ENCODE measurements around the gene PDE4B.
"Not testable (repeated sequence)": the region's sequence is repeated elsewhere in the genome, so short reads cannot be mapped to it uniquely, and the experiment has no call there.

The PDE4B gene

DNA sequence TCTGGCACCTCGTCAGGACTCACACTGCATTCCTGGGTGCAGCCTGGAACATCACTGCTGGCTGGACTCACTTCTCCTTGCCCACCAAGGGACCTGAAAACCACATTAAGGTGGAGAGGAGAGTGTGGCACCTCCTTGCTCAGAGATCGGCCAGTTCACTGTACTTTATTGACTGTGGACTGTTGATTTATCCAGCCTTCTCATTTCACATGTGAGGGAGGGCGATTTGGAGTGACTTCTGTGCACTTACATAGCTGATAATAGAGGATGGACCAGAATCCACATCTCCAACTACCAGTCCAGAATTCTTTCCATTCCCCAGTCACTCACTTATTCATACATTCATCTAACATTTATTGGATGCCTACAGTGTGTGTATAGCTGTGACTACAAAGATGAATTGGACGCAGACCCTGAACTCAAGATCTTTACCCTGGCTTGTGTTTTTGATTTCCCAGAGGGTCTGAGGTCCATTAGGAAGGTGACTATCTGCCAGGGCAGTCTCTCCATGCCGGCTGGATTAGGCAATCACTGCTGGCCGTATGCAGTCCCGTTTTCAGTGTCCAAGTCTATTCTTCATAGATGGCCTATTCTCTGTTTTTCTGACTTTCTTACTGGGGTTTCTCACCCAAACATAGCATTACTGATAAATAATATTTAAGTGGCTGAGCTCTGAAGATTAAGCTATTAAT is 507.7 kb downstream of the PDE4B start:
- in situ Hi-C loops (cut with MboI; ENCODE audit: low sequenced_read_pairs), result no loop called here

DNA sequence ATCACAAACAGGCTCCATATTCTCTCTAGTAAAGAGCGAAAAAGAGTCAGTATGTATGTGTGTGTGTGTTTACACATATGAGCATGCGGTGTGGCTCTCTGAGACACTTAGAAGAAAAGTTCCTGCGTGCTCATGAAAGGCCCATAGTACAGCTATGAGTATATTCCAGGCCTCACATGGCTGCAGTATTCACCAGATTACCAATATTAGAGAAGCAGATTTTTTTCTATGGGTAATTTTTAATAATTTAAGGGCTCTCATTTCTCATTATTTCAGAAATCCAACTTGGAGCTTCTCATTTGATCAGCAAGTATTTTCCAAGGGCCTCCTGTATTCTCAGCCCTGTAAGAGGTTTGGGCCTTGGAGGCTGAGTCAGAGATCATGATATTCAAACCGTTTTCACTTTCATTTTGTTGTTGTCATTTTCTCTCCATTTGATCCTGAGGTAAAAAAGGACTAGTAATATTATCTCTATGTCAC is 508.3 kb downstream of the PDE4B start:
- in situ Hi-C loops (cut with MboI; ENCODE audit: low sequenced_read_pairs), result no loop called here

GRCh38 chr1:66302184-66302742 is 509.6 kb downstream of the PDE4B start:
- in situ Hi-C loops (cut with MboI; ENCODE audit: low sequenced_read_pairs), result no loop called here

DNA sequence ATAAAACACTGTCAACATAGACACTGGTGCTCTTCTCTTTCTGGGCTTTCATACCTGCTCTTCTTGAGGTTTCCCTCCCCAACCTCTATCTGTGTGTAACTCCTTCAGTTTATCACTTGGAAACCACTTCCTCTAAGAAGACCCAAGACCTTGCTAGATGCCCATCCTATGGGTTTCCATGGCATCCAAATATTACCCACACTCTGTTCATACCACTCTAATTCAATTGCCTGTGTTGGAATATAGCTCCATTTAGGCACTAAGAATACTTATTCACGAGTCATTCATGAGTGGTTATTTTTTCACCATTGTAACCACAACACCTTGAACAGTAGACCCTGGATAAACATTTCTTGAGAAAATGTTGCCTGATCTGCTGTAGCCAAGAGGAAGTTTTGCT is 510.1 kb downstream of the PDE4B start:
- in situ Hi-C loops (cut with MboI; ENCODE audit: low sequenced_read_pairs), result no loop called here

DNA sequence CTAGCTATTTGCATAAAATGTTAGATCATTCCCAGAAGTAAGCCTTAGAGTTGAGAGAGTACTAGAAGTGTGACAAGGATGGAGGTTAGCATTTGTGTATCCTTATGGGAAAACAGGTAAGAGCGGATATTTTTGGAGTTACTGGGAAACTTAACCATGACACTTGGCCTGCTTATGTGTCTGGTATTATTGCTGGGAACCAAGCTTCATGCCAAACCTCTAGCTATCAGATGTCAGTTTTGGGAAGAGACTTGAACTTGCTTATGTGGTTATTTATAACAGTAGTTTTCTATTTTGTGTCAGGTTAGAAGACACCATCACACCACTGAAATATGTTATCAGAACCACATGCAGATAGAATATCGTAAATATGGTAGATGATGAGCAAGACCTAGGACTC is 511.0 kb downstream of the PDE4B start:
- in situ Hi-C loops (cut with MboI; ENCODE audit: low sequenced_read_pairs), result no loop called here

DNA sequence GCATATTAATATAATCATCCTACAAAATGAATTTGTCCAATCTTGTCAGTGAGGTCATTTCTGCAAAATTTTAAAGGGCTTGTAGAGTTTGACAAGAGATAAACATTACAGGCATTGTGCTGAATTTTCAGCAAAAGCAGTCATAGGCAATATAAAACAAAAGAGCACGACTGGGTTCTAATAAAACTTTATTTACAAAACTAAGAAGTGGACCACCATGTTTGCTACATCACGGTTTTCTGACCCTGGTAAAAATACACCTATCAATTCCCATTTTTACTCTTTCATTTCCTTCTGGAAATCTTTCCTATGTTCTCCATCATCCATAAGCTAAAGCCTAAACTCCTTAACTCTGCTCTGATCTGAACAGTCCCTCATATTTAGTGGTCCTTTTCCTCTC is 511.4 kb downstream of the PDE4B start:
- in situ Hi-C loops (cut with MboI; ENCODE audit: low sequenced_read_pairs), result no loop called here

DNA sequence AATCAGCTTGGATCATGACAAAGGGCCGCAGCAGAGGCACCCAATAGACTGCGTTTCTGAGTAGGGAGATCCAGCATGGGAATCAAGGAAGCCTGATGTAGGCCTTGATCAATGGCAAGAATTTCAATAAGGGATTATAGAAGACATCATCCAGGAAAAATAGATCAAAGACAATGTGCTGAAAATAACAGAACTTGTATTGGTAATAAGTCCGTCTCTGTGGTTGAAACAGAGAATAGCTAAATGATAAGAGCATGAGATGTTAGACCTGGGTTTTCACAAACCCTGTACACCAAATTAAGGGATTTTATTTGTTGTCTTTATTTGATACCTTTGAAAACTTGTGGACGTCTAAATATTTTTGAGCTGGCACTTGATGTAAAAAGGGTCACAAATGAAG is 513.2 kb downstream of the PDE4B start:
- in situ Hi-C loops (cut with MboI; ENCODE audit: low sequenced_read_pairs), result no loop called here

DNA sequence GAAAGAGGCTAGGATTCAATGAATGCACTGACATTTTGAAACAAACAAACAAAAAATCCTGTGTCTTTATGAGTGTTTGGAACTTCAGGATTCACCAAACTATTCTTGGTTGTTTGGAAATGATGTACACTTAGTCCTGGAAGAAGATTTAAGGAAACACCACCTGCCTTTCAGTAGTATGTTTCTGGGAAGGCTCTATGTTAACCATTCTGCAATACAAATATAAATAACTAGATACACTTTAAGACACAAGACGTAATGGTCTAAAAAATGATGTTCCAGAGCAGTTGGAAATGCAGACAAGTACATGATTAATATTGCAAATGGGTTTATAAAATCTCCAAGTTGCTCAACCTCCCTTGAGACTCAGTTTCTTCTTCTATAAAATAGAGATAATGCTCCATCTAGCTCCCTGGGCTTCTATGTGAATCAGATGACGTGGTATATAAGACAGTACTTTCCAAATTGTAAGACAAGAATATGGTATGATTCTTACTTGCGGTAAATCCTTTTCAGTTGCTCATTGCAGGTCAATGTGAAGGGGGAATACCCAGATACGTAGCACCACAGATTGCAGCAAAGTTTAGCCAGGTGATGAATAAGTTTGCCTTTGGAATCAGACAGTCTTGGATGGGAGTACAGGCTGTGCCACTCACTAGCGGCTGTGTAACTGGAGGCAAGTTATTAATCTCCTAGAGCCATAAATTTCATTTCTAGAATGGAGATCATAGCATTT is 516.5 kb downstream of the PDE4B start:
- in situ Hi-C loops (cut with MboI; ENCODE audit: low sequenced_read_pairs), result no loop called here

DNA sequence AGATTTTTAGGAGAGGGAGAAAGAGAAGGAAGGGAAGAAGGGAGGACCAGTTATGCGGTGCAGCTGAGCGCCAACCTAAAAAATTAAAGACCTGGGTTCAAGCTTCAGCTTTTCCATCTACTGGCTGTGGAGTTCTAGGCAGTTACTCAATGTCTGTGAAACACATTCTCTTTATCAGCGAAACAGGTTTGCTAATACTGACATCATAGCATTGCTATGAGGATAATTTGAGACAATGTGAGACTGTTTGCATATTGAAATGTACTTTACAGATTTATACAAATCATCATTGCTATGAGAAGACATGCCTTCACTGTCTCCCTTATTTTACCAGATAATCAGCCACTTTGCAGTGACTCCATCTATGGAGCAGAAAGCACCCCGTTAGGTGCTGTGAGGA is 518.4 kb downstream of the PDE4B start:
- in situ Hi-C loops (cut with MboI; ENCODE audit: low sequenced_read_pairs), result no loop called here

DNA sequence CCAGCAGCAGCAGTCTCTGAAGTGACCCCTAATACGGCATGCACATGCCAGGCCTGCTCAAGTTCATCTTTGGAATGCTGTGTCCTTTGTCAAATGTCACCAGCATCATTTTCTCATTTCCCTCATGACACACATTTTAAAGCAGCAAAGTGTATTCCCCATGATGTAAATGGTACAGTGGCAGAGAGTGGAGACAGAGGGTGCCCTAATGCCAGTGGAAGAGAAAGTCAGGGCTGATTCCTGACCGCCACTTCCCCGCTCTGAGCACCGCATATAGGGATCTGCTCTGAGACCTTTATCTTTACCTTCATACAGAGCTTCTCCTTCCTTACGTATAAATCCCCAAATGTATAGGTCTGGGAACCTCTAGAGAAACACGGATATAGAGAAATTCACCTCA is 518.9 kb downstream of the PDE4B start:
- in situ Hi-C loops (cut with MboI; ENCODE audit: low sequenced_read_pairs), result no loop called here

DNA sequence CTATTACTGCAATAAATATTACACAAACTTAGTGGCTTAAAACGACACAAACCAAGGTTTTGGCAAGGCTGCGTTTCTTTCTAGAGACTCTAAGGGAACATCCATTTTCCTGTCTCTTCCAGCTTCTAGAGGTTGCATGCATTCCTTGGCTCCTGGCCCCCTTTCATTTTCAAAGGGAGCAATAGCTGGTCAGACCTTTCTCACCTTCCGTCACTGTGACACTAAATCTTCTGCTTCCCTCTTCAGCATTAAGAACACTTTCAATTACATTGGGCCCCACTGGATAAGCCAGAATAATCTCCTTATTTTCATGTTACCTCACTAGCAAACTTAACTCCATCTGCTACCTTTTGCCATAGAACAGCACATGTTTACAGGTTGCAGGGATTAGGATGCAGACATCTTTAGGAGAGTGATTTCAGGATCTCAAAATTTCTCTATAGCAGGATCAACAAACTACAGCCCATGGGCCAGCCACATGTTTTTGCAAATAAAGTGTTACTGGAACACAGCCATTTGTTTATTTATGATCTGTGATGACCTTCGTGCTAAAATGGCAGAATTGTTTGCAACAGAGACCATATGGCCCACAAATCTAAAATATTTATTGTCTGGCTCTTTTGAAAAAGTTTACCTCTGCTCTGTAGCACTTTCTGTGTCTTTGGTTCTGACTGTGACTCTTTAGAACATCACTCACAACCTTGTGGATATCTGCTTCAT is 519.7 kb downstream of the PDE4B start:
- in situ Hi-C loops (cut with MboI; ENCODE audit: low sequenced_read_pairs), result no loop called here

DNA sequence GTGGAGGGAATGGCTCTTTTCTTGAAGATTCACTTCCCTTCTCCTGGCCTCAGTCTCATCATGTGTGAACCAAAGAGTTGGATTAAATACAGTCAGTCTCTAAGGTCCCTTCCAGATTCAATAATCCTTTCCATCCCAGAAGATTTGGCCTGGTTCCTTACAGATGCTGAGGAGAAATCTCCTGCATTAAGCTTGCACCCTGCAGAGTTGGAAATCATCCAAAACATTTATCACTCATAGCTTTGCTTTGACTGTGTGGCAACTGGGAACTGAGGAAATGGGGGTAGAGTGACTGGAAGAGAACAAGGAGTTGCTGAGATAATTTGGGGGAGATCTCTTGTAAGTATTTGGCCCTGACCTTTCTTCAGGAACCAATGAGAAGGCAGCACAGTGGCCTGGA is 520.7 kb downstream of the PDE4B start:
- in situ Hi-C loops (cut with MboI; ENCODE audit: low sequenced_read_pairs), result no loop called here

DNA sequence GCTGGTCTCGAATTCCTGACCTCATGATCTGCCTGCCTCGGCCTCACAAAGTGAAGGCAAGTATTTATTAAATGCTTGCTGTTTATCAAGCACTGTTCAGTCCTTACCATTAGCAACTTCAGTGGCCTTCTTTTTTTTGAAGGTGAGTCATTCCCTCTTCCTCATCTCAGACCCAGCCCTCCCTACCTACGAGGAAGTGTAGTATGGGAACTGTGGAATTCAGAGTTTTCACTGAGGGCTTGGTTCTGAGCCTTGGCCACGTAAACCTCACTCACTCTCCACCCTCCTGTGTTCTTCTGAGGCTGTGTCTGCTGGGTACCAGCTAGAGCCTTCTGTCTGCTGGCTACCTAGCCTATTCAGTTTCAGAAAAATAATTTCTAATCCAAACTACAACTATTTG is 523.0 kb downstream of the PDE4B start:
- in situ Hi-C loops (cut with MboI; ENCODE audit: low sequenced_read_pairs), result no loop called here

- in situ Hi-C loops (cut with MboI; ENCODE audit: low sequenced_read_pairs), result no loop called here
Observed at GRCh38 chr1:66316464-66317247, 524.0 kb downstream of the PDE4B start.

GRCh38 chr1:66317248-66317515 is 524.5 kb downstream of the PDE4B start:
- in situ Hi-C loops (cut with MboI; ENCODE audit: low sequenced_read_pairs), result no loop called here

GRCh38 chr1:66320231-66320630 is 527.5 kb downstream of the PDE4B start:
- in situ Hi-C loops (cut with MboI; ENCODE audit: low sequenced_read_pairs), result no loop called here

DNA sequence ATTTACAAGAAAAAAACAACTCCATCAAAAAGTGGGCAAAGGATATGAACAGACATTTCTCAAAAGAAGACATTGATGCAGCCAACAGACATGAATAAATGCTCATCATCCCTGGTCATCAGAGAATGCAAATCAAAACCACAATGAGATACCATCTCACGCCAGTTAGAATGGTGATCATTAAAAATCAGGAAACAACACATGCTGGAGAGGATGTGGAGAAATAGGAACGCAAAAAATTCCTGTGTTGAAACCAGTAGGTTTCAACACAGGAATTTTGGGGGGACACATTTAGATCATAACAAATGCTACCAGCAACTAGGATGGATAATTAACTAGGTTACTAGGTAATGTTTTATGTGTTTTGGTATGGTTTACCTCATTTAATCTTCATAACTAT is 529.8 kb downstream of the PDE4B start:
- in situ Hi-C loops (cut with MboI; ENCODE audit: low sequenced_read_pairs), result not testable (repeated sequence)

GRCh38 chr1:66323958-66324625 is 531.4 kb downstream of the PDE4B start:
- in situ Hi-C loops (cut with MboI; ENCODE audit: low sequenced_read_pairs), result no loop called here

DNA sequence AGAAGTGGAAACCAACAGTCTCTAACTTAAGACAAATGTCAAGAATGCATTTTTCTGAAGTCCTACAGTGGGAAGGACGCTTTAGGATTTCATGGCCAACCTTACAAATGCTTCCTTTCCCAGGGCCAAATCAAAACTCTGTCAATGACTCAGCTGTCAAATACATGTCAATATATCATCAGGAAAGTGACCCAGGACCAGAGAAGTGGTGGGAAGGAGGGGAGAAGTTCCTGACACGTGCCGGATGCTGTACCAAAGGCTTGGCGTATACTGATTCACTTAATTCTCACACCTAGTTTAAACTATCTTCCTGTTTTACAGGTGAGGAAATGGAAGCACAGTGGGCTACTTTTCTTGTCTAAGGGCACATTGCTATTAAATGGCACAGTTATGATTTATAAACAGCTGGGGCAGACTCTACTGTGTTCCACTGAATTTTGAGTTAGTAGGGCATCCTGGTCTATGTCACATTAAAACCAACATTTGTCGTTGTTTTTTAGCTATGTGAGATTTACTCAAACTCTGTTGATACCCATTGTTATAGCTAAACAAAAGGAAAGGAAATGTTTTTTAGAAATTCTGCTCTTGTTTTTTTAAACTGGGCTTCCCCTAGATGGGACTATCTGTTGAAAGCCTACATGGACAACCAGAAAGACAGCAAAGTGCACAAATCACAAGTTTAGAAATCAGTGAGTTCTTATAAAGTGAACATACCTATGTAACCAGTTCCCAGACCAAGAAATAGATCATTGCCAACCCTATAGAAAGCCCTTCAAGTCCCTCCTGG is 533.1 kb downstream of the PDE4B start:
- in situ Hi-C loops (cut with MboI; ENCODE audit: low sequenced_read_pairs), result no loop called here

DNA sequence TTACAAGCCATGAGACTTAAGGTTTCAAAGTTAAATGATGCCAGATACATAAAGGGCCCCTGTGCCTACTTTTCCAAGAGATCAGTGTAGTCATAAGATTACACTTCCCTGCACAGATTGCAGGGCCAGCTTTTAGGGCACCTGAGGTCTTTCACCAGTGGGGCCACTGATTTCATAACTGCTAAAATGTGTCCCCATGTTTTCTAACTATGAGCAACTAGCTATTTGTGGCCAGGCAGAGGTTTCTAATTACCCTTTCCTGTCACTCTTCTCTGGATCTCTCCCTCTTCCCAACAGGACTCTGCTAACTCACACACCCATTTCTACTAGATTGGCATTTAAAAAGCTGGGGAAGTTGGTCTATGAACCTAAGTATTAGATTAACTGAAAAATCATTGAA is 534.2 kb downstream of the PDE4B start:
- in situ Hi-C loops (cut with MboI; ENCODE audit: low sequenced_read_pairs), result no loop called here
